HepG2 (cell line): Measurements from ENCODE around the gene CABLES2. TPM values are rescaled to one million over a fixed set of nuclear protein-coding genes. Genes with fewer than 3 reads are reported as not detected.

Experiments
- AKAP8 ChIP-seq: sonication (generic); formaldehyde crosslinking; IDR thresholded peaks from 2 replicates; pipeline ENCODE4 v1.5.1; 2020; ENCODE audit warnings: mild to moderate bottlenecking, missing genetic modification reagents
- FOXA1 ChIP-seq, 2 experiments: fragments of 450-650 bp in 1 of 2; sonication (generic) in 1 of 2; formaldehyde crosslinking in 1 of 2; IDR thresholded peaks; 2 replicates each; pipeline versions ENCODE4 v1.4.0 to v1.6.1; 2016 to 2020; ENCODE audit warnings: missing genetic modification reagents in 1 of 2
- HDAC1 ChIP-seq: sonication (generic); formaldehyde crosslinking; IDR thresholded peaks from 2 replicates; pipeline ENCODE4 v1.5.1; 2020; ENCODE audit warnings: mild to moderate bottlenecking, missing genetic modification reagents
- MEIS2 ChIP-seq: sonication (generic); formaldehyde crosslinking; IDR thresholded peaks from 2 replicates; pipeline ENCODE4 v1.9.0; 2021; ENCODE audit warnings: mild to moderate bottlenecking, missing genetic modification reagents
- RAD51 ChIP-seq: fragments of 450-650 bp; IDR thresholded peaks from 2 replicates; pipeline ENCODE4 v1.6.1; 2016; ENCODE audit warnings: borderline replicate concordance
- SATB2 ChIP-seq: sonication (generic); formaldehyde crosslinking; IDR thresholded peaks from 2 replicates; pipeline ENCODE4 v1.5.0; 2020; ENCODE audit warnings: missing genetic modification reagents
- TEAD3 ChIP-seq: optimal IDR thresholded peaks from 2 replicates; pipeline ENCODE3; 2016; ENCODE audit warnings: borderline replicate concordance
- ZBTB14 ChIP-seq: sonication (generic); formaldehyde crosslinking; IDR thresholded peaks from 2 replicates; pipeline ENCODE4 v1.4.0; 2020; ENCODE audit warnings: missing genetic modification reagents
- ZFP62 ChIP-seq: sonication (generic); formaldehyde crosslinking; IDR thresholded peaks from 2 replicates; pipeline ENCODE4 v1.4.0; 2020; ENCODE audit warnings: missing genetic modification reagents
- ZNF576 ChIP-seq: sonication (generic); formaldehyde crosslinking; IDR thresholded peaks from 2 replicates; pipeline ENCODE4 v1.4.0; 2020; ENCODE audit warnings: mild to moderate bottlenecking, missing genetic modification reagents
- ZNF781 ChIP-seq: sonication (generic); formaldehyde crosslinking; IDR thresholded peaks from 2 replicates; pipeline ENCODE4 v1.5.1; 2020; ENCODE audit warnings: borderline replicate concordance, mild to moderate bottlenecking, missing genetic modification reagents; ENCODE audit errors: not compliant biosample characterization
- ZSCAN25 ChIP-seq: sonication (generic); formaldehyde crosslinking; IDR thresholded peaks from 2 replicates; pipeline ENCODE4 v1.8.0; 2022; ENCODE audit warnings: mild to moderate bottlenecking, missing genetic modification reagents
- polyA plus RNA-seq, 8 experiments: library from polyadenylated mRNA; depleted of rRNA in 3 of 8; stranded (reverse) in 7 of 8; unstranded in 1 of 8; fragments of >200 nt; fragmentation: Illumina TruSeq in 4 of 8; extraction: Trizol in 4 of 8; gene quantifications; 2 replicates each; pipeline versions ENCODE4 v1.2.1 to v1.2.3, GENCODE V29; 2011 to 2016; ENCODE audit warnings: low read depth in 4 of 8, missing spikeins in 1 of 8, mixed read lengths in 1 of 8; ENCODE audit not compliant: insufficient read depth in 1 of 8
- total RNA-seq, 5 experiments: library from RNA; depleted of rRNA; stranded (reverse); fragments of >200 nt; fragmentation: Illumina TruSeq; extraction: Trizol; gene quantifications; 2 replicates each; pipeline ENCODE4 v1.2.3, GENCODE V29; 2016; ENCODE audit warnings: low read depth in 1 of 5
- TF ChIP-seq, protein P1 (sequence below): sonication (generic); formaldehyde crosslinking; IDR thresholded peaks from 2 replicates; pipeline ENCODE4 v1.4.0; 2020; ENCODE audit warnings: missing genetic modification reagents, borderline replicate concordance
- TF ChIP-seq, protein P2 (sequence below), 2 experiments: sonication (generic) in 1 of 2; formaldehyde crosslinking in 1 of 2; IDR thresholded peaks; 2 replicates each; pipeline versions ENCODE4 v1.4.0 to v1.6.1; 2016 to 2020; ENCODE audit warnings: borderline replicate concordance in 1 of 2, low read depth in 1 of 2, mild to moderate bottlenecking in 1 of 2, missing genetic modification reagents in 1 of 2
- TF ChIP-seq, protein P3 (sequence below): sonication (generic); formaldehyde crosslinking; IDR thresholded peaks from 2 replicates; pipeline ENCODE4 v1.4.0; 2020; ENCODE audit warnings: missing genetic modification reagents, borderline replicate concordance

The CABLES2 gene
- total and polyA plus RNA-seq, 2 of the 13 experiments (the other 11 are each of a cell fraction or from before 2014, with no cell fraction given), result 5.2 to 9.7 TPM

GRCh38 chr20:62353289-62354030, 53.6 kb downstream of the CABLES2 start (continued):
- peak; percentile 12; the same call in 1 of the 2 replicates for TF ChIP-seq ZBTB14
- no peak for TF ChIP-seq FOXA1 (IDR thresholded peaks at IDR 0.05)
- TF ChIP-seq FOXA1 (CRISPR knock-in tag; IDR thresholded peaks at IDR 0.05), result 0 out of 2 replicates have a peak, but pooled peaks have one; percentile 3
- TF ChIP-seq ZNF781 (CRISPR knock-in tag), result no peak
- peak; percentile 54; the same call in 1 of the 2 replicates for TF ChIP-seq MEIS2
- TF ChIP-seq, protein P1, sequence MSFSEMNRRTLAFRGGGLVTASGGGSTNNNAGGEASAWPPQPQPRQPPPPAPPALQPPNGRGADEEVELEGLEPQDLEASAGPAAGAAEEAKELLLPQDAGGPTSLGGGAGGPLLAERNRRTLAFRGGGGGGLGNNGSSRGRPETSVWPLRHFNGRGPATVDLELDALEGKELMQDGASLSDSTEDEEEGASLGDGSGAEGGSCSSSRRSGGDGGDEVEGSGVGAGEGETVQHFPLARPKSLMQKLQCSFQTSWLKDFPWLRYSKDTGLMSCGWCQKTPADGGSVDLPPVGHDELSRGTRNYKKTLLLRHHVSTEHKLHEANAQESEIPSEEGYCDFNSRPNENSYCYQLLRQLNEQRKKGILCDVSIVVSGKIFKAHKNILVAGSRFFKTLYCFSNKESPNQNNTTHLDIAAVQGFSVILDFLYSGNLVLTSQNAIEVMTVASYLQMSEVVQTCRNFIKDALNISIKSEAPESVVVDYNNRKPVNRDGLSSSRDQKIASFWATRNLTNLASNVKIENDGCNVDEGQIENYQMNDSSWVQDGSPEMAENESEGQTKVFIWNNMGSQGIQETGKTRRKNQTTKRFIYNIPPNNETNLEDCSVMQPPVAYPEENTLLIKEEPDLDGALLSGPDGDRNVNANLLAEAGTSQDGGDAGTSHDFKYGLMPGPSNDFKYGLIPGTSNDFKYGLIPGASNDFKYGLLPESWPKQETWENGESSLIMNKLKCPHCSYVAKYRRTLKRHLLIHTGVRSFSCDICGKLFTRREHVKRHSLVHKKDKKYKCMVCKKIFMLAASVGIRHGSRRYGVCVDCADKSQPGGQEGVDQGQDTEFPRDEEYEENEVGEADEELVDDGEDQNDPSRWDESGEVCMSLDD (CRISPR knock-in tag), result peak; percentile 91
- no peak for TF ChIP-seq SATB2 (CRISPR knock-in tag)
- TF ChIP-seq AKAP8 (CRISPR knock-in tag), result 0 out of 2 replicates have a peak, but pooled peaks have one; percentile 75
- TF ChIP-seq RAD51, result no peak
- TF ChIP-seq ZFP62 (CRISPR knock-in tag), result no peak
- peak; percentile 87 for TF ChIP-seq ZSCAN25
- TF ChIP-seq TEAD3 (CRISPR knock-in tag), result no peak
- TF ChIP-seq, protein P2, sequence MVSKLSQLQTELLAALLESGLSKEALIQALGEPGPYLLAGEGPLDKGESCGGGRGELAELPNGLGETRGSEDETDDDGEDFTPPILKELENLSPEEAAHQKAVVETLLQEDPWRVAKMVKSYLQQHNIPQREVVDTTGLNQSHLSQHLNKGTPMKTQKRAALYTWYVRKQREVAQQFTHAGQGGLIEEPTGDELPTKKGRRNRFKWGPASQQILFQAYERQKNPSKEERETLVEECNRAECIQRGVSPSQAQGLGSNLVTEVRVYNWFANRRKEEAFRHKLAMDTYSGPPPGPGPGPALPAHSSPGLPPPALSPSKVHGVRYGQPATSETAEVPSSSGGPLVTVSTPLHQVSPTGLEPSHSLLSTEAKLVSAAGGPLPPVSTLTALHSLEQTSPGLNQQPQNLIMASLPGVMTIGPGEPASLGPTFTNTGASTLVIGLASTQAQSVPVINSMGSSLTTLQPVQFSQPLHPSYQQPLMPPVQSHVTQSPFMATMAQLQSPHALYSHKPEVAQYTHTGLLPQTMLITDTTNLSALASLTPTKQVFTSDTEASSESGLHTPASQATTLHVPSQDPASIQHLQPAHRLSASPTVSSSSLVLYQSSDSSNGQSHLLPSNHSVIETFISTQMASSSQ (IDR thresholded peaks at IDR 0.05; ENCODE audit: low read depth), result no peak
- TF ChIP-seq, protein P2 (CRISPR knock-in tag; IDR thresholded peaks at IDR 0.05; ENCODE audit: borderline replicate concordance), result 0 out of 2 replicates have a peak, but pooled peaks have one; percentile 32
- TF ChIP-seq HDAC1 (CRISPR knock-in tag), result 0 out of 2 replicates have a peak, but pooled peaks have one; percentile 25
- TF ChIP-seq ZNF576 (CRISPR knock-in tag), result peak; percentile 89; the same call in 1 of the 2 replicates
- TF ChIP-seq, protein P3, sequence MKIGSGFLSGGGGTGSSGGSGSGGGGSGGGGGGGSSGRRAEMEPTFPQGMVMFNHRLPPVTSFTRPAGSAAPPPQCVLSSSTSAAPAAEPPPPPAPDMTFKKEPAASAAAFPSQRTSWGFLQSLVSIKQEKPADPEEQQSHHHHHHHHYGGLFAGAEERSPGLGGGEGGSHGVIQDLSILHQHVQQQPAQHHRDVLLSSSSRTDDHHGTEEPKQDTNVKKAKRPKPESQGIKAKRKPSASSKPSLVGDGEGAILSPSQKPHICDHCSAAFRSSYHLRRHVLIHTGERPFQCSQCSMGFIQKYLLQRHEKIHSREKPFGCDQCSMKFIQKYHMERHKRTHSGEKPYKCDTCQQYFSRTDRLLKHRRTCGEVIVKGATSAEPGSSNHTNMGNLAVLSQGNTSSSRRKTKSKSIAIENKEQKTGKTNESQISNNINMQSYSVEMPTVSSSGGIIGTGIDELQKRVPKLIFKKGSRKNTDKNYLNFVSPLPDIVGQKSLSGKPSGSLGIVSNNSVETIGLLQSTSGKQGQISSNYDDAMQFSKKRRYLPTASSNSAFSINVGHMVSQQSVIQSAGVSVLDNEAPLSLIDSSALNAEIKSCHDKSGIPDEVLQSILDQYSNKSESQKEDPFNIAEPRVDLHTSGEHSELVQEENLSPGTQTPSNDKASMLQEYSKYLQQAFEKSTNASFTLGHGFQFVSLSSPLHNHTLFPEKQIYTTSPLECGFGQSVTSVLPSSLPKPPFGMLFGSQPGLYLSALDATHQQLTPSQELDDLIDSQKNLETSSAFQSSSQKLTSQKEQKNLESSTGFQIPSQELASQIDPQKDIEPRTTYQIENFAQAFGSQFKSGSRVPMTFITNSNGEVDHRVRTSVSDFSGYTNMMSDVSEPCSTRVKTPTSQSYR (CRISPR knock-in tag), result peak; percentile 90; the same call in 1 of the 2 replicates
